Esophagus squamous epithelium (tissue), 4 donors: ENCODE results near the gene HIBADH.

Experiments
- POLR2A ChIP-seq, 4 donors: fragments of 450-650 bp; IDR thresholded peaks; one replicate each; pipeline ENCODE4 v1.6.1; 2017; ENCODE audit warnings: antibody characterized with exemption in 4 of 4, mild to moderate bottlenecking in 4 of 4, moderate library complexity in 3 of 4
- TF ChIP-seq, protein P1 (sequence below), 6 experiments: fragments of 450-650 bp in 4 of 6; fragments of 200-600 bp in 2 of 6; sonication (generic) in 2 of 6; IDR thresholded peaks; one replicate each; pipeline ENCODE4 v1.5.1; 2016 to 2019; ENCODE audit warnings: antibody characterized with exemption in 6 of 6, mild to moderate bottlenecking in 4 of 6, moderate library complexity in 4 of 6

- TF ChIP-seq, protein P1, sequence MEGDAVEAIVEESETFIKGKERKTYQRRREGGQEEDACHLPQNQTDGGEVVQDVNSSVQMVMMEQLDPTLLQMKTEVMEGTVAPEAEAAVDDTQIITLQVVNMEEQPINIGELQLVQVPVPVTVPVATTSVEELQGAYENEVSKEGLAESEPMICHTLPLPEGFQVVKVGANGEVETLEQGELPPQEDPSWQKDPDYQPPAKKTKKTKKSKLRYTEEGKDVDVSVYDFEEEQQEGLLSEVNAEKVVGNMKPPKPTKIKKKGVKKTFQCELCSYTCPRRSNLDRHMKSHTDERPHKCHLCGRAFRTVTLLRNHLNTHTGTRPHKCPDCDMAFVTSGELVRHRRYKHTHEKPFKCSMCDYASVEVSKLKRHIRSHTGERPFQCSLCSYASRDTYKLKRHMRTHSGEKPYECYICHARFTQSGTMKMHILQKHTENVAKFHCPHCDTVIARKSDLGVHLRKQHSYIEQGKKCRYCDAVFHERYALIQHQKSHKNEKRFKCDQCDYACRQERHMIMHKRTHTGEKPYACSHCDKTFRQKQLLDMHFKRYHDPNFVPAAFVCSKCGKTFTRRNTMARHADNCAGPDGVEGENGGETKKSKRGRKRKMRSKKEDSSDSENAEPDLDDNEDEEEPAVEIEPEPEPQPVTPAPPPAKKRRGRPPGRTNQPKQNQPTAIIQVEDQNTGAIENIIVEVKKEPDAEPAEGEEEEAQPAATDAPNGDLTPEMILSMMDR (IDR thresholded peaks at IDR 0.05): no peak
- TF ChIP-seq POLR2A (IDR thresholded peaks at IDR 0.05): no peak
Measured at GRCh38 chr7:27611059-27611458, 51.6 kb downstream of the HIBADH start.
